GM12878 (cell line): Measurements from ENCODE around the gene SELPLG. TPM values are rescaled to one million over a fixed set of nuclear protein-coding genes. Genes with fewer than 3 reads are reported as not detected.

Experiments
- ATAC-seq: fragments of 200-7000 bp; cut with Tn5 transposase; 3 replicates; pipeline ENCODE4 v1.9.1; 2020; ENCODE audit warnings: mild to moderate bottlenecking, moderate library complexity
- BruUV-seq: library from RNA; stranded (reverse); fragments of 400-500 nt; replicated peaks from 2 replicates; lab custom pipeline; 2021; lab: Mats Ljungman, UMichigan
- CTCF ChIA-PET: fragments of 300-600 bp; sonication (Branson Sonifier 250); formaldehyde crosslinking; extraction: SDS; loops from one replicate; lab custom pipeline; 2021; ENCODE audit warnings: inconsistent platforms; lab: Yijun Ruan, JAX
- POLR2A ChIA-PET: fragments of 350-600 bp; formaldehyde crosslinking; extraction: SDS; loops from one replicate; lab custom pipeline; 2021; ENCODE audit warnings: inconsistent platforms; lab: Charles Lee
- RAD21 ChIA-PET: fragments of 300-600 bp; sonication (Branson Sonifier 250); formaldehyde crosslinking; loops from one replicate; lab custom pipeline; 2023; ENCODE audit warnings: antibody characterized with exemption; ENCODE audit not compliant: unreplicated experiment; lab: Charles Lee
- SMC1A ChIA-PET: fragments of 300-600 bp; sonication (Branson Sonifier 250); formaldehyde crosslinking; loops from one replicate; lab custom pipeline; 2023; ENCODE audit not compliant: unreplicated experiment, uncharacterized antibody; lab: Charles Lee
- DNase-seq: peaks from one replicate; pipeline ENCODE4 v3.0.0-alpha.2; 2011; ENCODE audit warnings: low read depth, low spot score
- FAIRE-seq: peaks from 3 replicates; lab custom pipeline; 2011; peaks lifted over from hg19 to GRCh38; lab: Jason Lieb, UNC
- H2AFZ ChIP-seq: 2 replicates; pipeline ENCODE4 v1.6.0; 2011; ENCODE audit warnings: low read depth, low read length, control low read depth; ENCODE audit not compliant: control insufficient read depth
- H3K27ac ChIP-seq: 2 replicates; pipeline ENCODE4 v1.5.1; 2011; ENCODE audit warnings: control low read depth; ENCODE audit not compliant: control insufficient read depth, insufficient read depth
- H3K27me3 ChIP-seq, 2 experiments: replicated peaks in 1 of 2; 2 replicates each; pipeline versions ENCODE4 v1.6.0 to v1.6.1; 2011; ENCODE audit warnings: low read length in 1 of 2; ENCODE audit not compliant: control insufficient read depth in 2 of 2, insufficient read depth in 2 of 2
- H3K36me3 ChIP-seq, 2 experiments: 2 replicates each; pipeline ENCODE4 v1.5.1; 2011; ENCODE audit warnings: low read length in 1 of 2; ENCODE audit not compliant: control insufficient read depth in 2 of 2, insufficient read depth in 2 of 2
- H3K4me1 ChIP-seq: 2 replicates; pipeline ENCODE4 v1.6.1; 2011; ENCODE audit warnings: mild to moderate bottlenecking, low read length, moderate library complexity, mixed read lengths; ENCODE audit not compliant: control insufficient read depth, insufficient read depth
- H3K4me2 ChIP-seq: 2 replicates; pipeline ENCODE4 v1.6.0; 2011; ENCODE audit warnings: control low read depth; ENCODE audit not compliant: control insufficient read depth, insufficient read depth
- H3K4me3 ChIP-seq: fragments of 200-600 bp; sonication (generic); 2 replicates; pipeline ENCODE4 v1.5.1; 2016
- H3K79me2 ChIP-seq: 2 replicates; pipeline ENCODE4 v1.6.0; 2011; ENCODE audit warnings: low read length; ENCODE audit not compliant: control insufficient read depth, insufficient read depth
- H3K9ac ChIP-seq: 2 replicates; pipeline ENCODE4 v1.8.0; 2011; ENCODE audit warnings: low read length, control low read depth, mixed read lengths; ENCODE audit not compliant: control insufficient read depth, insufficient read depth
- H3K9me3 ChIP-seq: replicated peaks from 3 replicates; pipeline ENCODE4 v1.5.1; 2011; ENCODE audit warnings: mild to moderate bottlenecking, low read length; ENCODE audit not compliant: control insufficient read depth, insufficient read depth
- H4K20me1 ChIP-seq: 2 replicates; pipeline ENCODE4 v1.6.0; 2011; ENCODE audit not compliant: control insufficient read depth, insufficient read depth
- FOXM1 ChIP-seq: IDR thresholded peaks from 2 replicates; pipeline ENCODE4 v1.6.1; 2012; ENCODE audit warnings: low read depth, mild to moderate bottlenecking, inconsistent platforms, low read length, moderate library complexity
- HDGF ChIP-seq: fragments of 450-650 bp; IDR thresholded peaks from 2 replicates; pipeline ENCODE4 v1.6.1; 2016; ENCODE audit warnings: antibody characterized with exemption
- MYC ChIP-seq: IDR thresholded peaks from 2 replicates; pipeline ENCODE4 v1.6.1; 2011; ENCODE audit warnings: mild to moderate bottlenecking, low read length, moderate library complexity, inconsistent platforms; ENCODE audit not compliant: insufficient read depth, insufficient replicate concordance, insufficient read length, severe bottlenecking
- ZNF274 ChIP-seq: IDR thresholded peaks from one replicate; pipeline ENCODE4 v1.8.0; 2011; ENCODE audit not compliant: insufficient read length, insufficient read depth
- WGBS: methylation state at CpG from one replicate; pipeline ENCODE4 v1.1.6; 2016; ENCODE audit warnings: low lambda C conversion rate; ENCODE audit not compliant: insufficient replicate concordance, insufficient coverage; ENCODE audit errors: missing lambda C conversion rate; 5-methylcytosine and 5-hydroxymethylcytosine counted together
- in situ Hi-C: fragments of 300-500 bp; cut with MboI; formaldehyde crosslinking; loops from 9 replicates; pipeline ENCODE4 v1.14.3; 2018; ENCODE audit warnings: mixed read lengths
- intact Hi-C: fragments of 100-400 bp; cut with micrococcal nuclease; formaldehyde crosslinking; loops from one replicate; pipeline ENCODE4 v1.14.2; 2022; ENCODE audit not compliant: unreplicated experiment
- polyA plus RNA-seq, 11 experiments: library from polyadenylated mRNA; depleted of rRNA in 4 of 11; unstranded in 6 of 11; stranded (reverse) in 5 of 11; fragments of >200 nt; fragmentation: Nextera tagmentation in 4 of 11; fragmentation: Illumina TruSeq in 1 of 11; extraction: Ambion mirVana in 4 of 11; extraction: Trizol in 1 of 11; gene quantifications; 1 replicate in 1 of 11; 2 replicates in 10 of 11; pipeline versions ENCODE4 v1.2.1 to v1.2.3, GENCODE V29; 2011 to 2016; ENCODE audit warnings: inconsistent platforms in 2 of 11, missing spikeins in 2 of 11, low read depth in 1 of 11
- total RNA-seq, 4 experiments: library from RNA; depleted of rRNA in 3 of 4; stranded (reverse); fragments of >200 nt in 3 of 4; fragmentation: Illumina TruSeq in 1 of 4; extraction: Trizol in 1 of 4; gene quantifications; 2 replicates each; pipeline versions ENCODE4 v1.2.1 to v1.2.3, GENCODE V29; 2013 to 2021
- TF ChIP-seq, protein P1 (sequence below): fragments of 450-650 bp; IDR thresholded peaks from 2 replicates; pipeline ENCODE4 v1.6.1; 2017; ENCODE audit warnings: mild to moderate bottlenecking, moderate library complexity

Gene SELPLG
- total and polyA plus RNA-seq, 10 of the 15 experiments (the other 5 are each of a cell fraction or from before 2014, with no cell fraction given) = 3.2 to 32.3 (median 23.9) TPM

- H4K20me1 ChIP-seq = no peaks in the 10 kb centered on the region
- in situ Hi-C loops = no loop called here
- H3K27me3 ChIP-seq = no peaks in the 10 kb centered on the region
- RAD21 ChIA-PET = interaction anchor here (15.9 kb wide), 1 partner anchor 40 kb away, joined by 633 read pairs; the partner anchor contains the start of genes ISCU and SART3
- no peak for ATAC-seq
- no peak overlapping the region for H3K4me2 ChIP-seq
- BruUV-seq = no TSS peak
- H3K27ac ChIP-seq = no peak overlapping the region
- intact Hi-C loops = no loop called here
- no peaks in the 10 kb centered on the region for H3K79me2 ChIP-seq
- SMC1A ChIA-PET = interaction anchor here (0.6 to 1.1 kb wide), 4 partner anchors 8 to 235 kb away, joined by 3 to 4 read pairs (median 3); no protein-coding TSS in a partner anchor
- no peak overlapping the region for H2AFZ ChIP-seq
- no peak overlapping the region for H3K4me3 ChIP-seq
- H3K4me1 ChIP-seq = peaks cover 27% of the 10 kb centered on the region
- DNase-seq = no peak
- 65% methylated on average over 10 of the region's 10 CpGs for WGBS
- no peaks in the 10 kb centered on the region for H3K36me3 ChIP-seq
- no peak overlapping the region for H3K9ac ChIP-seq
- no peak for FAIRE-seq
- POLR2A ChIA-PET = no interaction called here
- CTCF ChIA-PET = interaction anchor here (0.7 to 17.2 kb wide), 2 partner anchors 13 to 40 kb away, joined by 3 to 866 read pairs; partner anchors contain the start of genes ISCU and SART3
- TF ChIP-seq MYC (no peak), ZNF274 (no peak), FOXM1 (no peak), HDGF (no peak)
- TF ChIP-seq, protein P1, sequence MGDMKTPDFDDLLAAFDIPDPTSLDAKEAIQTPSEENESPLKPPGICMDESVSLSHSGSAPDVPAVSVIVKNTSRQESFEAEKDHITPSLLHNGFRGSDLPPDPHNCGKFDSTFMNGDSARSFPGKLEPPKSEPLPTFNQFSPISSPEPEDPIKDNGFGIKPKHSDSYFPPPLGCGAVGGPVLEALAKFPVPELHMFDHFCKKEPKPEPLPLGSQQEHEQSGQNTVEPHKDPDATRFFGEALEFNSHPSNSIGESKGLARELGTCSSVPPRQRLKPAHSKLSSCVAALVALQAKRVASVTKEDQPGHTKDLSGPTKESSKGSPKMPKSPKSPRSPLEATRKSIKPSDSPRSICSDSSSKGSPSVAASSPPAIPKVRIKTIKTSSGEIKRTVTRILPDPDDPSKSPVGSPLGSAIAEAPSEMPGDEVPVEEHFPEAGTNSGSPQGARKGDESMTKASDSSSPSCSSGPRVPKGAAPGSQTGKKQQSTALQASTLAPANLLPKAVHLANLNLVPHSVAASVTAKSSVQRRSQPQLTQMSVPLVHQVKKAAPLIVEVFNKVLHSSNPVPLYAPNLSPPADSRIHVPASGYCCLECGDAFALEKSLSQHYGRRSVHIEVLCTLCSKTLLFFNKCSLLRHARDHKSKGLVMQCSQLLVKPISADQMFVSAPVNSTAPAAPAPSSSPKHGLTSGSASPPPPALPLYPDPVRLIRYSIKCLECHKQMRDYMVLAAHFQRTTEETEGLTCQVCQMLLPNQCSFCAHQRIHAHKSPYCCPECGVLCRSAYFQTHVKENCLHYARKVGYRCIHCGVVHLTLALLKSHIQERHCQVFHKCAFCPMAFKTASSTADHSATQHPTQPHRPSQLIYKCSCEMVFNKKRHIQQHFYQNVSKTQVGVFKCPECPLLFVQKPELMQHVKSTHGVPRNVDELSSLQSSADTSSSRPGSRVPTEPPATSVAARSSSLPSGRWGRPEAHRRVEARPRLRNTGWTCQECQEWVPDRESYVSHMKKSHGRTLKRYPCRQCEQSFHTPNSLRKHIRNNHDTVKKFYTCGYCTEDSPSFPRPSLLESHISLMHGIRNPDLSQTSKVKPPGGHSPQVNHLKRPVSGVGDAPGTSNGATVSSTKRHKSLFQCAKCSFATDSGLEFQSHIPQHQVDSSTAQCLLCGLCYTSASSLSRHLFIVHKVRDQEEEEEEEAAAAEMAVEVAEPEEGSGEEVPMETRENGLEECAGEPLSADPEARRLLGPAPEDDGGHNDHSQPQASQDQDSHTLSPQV = no peak
- TF ChIP-seq, all 136 proteins: peak for 0
- H3K9me3 ChIP-seq = no peaks in the 10 kb centered on the region
Measured at GRCh38 chr12:108607981-108608600, 25.6 kb downstream of the SELPLG start.
